GM19351 (cell line): ENCODE data around the gene TCP1.
"Not testable (repeated sequence)": the region's sequence is repeated elsewhere in the genome, so short reads cannot be mapped to it uniquely, and the experiment has no call there.

Source experiments
- ATAC-seq: cut with Tn5 transposase; IDR thresholded peaks from one replicate; pipeline ENCODE4 v1.9.1; 2021; ENCODE audit warnings: mild to moderate bottlenecking, moderate library complexity; ENCODE audit not compliant: unreplicated experiment

TCP1 gene

GRCh38 chr6:159817951-159818739, 28.7 kb upstream of the TCP1 start:
- ATAC-seq: no peak

- ATAC-seq: not testable (repeated sequence)
Observed at GRCh38 chr6:159816775-159817174, 27.4 kb upstream of the TCP1 start.

DNA sequence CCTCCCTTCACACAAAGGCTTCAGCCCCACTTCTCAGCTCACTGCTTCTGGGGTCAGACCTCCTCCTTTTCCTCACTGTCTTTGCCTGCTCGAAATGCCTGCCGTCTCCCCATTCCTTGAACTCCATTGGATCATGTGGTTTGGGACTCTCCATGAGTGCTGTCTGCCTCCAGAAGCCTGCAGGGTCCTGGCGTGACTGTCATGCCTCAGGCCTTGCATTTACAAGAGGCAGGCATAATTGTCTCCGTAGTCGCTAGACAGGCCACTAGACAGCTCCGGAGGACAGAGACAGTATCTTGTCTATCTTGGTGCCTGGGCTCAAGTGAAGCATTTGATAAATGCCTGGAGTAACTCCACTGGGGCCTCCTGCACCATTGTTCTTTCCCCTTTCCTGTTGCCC, 26.0 kb upstream of the TCP1 start:
- no peak for ATAC-seq

GRCh38 chr6:159813781-159814180, 24.4 kb upstream of the TCP1 start:
- no peak for ATAC-seq

DNA sequence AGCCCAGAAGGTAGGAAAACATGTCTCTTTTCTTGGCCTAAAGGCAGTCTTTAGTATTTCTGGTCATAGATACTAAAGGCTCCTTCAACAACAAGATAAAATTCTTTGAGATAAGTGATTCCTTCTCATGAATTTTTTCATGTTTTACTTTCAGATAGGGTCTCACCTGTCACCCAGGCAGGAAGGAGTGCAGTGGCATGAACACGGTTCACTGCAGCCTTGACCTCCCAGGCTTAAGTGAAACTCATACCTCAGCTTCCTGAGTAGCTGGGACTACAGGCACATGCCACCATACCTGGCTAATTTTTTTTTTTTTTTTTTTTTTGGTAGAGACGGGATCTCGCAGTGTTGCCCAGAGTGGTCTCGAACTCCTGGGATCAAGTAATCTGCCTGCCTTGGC, 19.7 kb upstream of the TCP1 start:
- ATAC-seq: no peak

- no peak for ATAC-seq
Observed at GRCh38 chr6:159808647-159809046, 19.2 kb upstream of the TCP1 start.

DNA sequence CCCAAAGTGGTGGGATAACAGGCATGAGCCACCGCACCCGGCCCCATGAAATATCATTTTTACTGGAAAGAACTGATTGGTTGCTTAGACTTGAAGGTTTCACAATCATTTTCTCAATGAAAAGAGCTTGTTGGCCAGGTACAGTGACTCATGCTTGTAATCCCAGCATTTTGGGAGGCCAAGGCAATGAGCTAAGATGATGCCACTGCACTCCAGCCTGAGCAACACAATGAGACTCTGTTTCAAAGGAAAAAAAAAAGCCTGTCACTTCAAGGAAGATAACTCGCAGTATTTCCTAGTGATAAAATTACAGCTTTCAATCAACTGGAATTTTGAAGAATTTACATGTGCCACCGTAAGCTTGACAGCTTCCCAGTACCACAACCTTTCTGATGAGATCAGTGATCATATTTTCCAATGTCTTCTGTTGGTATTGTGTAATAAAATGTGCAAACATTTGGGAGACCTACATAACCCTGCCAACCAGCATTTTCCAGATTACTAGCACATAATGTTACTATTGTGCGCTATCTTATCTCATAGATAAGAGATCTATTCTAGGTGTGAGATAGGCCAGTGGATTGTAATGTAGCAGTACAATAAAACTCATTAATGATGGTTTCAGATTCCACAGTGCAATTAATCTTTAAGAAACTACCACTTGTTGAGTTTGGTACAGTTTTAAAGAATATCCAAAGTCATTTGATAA, 17.9 kb upstream of the TCP1 start:
- no peak for ATAC-seq

GRCh38 chr6:159806021-159806458, 16.6 kb upstream of the TCP1 start:
- ATAC-seq: no peak

GRCh38 chr6:159805440-159806020, 16.1 kb upstream of the TCP1 start:
- no peak for ATAC-seq

GRCh38 chr6:159804504-159804903, 15.1 kb upstream of the TCP1 start:
- no peak for ATAC-seq

- no peak for ATAC-seq
Observed at GRCh38 chr6:159801935-159802334, 12.5 kb upstream of the TCP1 start.

- ATAC-seq: no peak
Observed at GRCh38 chr6:159800141-159800865, 10.9 kb upstream of the TCP1 start, which contains the start of gene PNLDC1. Gene PNLDC1, plus strand, starts transcription at chr6:159800276. Its CDS starts 32 bp downstream, at chr6:159800308.

GRCh38 chr6:159797554-159797953, 8.2 kb upstream of the TCP1 start:
- ATAC-seq: no peak

DNA sequence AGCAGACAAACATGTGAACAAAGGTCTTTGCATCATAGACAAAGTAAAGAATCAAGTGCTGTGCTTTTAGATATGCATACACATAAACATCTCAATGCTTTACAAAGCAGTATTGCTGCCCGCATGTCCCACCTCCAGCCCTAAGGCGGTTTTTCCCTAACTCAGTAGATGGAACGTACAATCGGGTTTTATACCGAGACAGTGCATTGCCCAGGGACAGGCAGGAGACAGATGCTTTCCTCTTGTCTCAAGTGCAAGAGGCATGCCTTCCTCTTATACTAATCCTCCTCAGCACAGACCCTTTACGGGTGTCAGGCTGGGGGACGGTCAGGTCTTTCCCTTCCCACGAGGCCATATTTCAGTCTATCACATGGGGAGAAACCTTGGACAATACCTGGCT, 5.6 kb upstream of the TCP1 start:
- not testable (repeated sequence) for ATAC-seq

- ATAC-seq: no peak
Observed at GRCh38 chr6:159790956-159791598, 1.7 kb upstream of the TCP1 start.

DNA sequence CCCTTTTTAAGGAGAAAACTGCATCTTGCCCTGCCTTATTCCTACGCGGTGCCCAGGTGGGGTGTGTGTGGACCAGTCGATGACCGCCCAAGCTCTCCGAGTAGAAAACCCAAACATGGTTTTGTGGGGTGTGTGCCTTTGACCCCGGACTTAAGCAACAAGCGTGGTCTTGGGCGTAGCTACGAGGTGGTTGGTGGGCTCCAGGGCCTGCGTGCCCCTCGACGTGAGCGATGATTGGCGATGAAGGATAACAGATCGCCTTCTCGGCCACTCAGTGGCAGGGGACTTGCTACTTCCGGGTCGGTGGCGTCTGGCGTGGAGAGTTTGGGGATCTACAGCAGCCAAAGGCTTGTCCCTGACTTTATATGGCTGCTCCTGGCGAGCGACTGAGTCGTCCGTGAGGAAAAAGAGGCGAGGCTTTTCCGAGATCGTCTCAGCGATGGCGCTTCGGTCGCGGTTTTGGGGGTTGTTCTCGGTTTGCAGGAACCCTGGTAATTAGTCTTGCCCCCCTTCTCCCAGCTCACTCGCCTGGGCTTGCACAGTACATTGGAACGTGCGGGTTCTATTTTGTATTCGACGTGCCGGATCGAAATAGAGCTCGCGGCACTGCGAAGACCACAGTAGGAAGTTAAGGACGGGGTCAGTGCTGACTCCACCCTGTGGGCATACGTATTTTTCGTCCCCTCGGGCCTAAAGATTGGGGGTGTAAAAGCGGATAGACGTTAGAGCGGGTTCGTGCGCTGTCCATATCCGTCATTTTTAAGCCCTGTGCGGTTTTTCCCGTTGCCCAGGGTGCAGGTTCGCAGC, 950 bp upstream of the TCP1 start, which contains the start of gene MRPL18:
MRPL18 (plus strand) TSS at position 319 of the 807 bp plus-strand sequence; CDS start at position 440, 121 bp downstream.
- ATAC-seq: peak; percentile 81

DNA sequence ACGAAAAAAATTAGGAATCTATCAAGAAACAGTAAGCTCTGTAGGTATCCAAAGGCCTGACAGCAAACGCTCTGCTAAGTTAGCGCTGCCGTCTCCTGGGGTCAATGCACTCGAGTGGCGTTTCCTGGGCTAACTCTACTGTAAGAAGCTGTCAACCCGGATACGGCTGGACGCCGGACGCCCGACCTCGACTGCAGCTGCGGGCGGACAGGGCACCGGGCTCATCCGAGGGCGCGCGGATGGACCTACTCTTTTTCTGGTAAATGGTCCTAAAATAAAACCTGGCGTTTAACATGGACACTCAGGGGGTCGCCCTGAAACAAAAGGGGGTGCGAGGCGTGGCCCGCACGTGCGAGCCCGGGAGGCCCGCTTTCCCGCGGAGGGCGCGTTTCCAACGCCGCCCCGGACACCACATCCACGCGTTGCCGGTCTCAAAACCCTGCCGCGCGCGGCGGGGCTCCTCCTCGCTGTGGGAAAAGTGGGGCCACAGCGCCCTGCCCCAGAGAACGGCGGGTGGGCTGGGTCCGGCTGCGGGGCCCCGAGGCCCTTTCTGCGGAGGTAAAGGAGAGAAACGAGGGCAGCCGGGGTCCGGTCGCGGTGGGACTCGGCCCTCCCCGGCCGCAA, 537 bp downstream of the TCP1 start:
- ATAC-seq: peak; percentile 6

- ATAC-seq: no peak
Observed at GRCh38 chr6:159788276-159788675, 1.1 kb downstream of the TCP1 start.

DNA sequence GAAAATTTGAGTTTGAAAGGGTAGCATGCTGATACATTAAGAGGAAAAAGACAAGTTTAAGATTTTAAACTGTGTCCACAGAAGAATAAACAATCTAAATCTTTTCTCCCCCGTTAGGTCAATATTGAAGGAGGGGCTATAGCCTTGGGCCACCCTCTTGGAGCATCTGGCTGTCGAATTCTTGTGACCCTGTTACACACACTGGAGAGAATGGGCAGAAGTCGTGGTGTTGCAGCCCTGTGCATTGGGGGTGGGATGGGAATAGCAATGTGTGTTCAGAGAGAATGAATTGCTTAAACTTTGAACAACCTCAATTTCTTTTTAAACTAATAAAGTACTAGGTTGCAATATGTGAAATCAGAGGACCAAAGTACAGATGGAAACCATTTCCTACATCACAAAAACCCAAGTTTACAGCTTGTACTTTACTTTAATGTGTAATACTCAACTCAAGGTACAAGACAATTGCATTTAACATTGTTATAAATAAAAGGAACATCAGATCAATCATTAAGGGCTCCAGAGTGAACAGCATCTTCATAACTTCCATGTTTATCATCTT, 10.8 kb downstream of the TCP1 start:
- no peak for ATAC-seq
